Activated CD8-positive, alpha-beta T cell treated with anti-CD3 and anti-CD28 coated beads, Interleukin-2, amount 10 ng/mL, durations not matched to agents 7 days and 5 days (primary cell): Measurements from ENCODE around the gene C1QL1. TPM values are rescaled to one million over a fixed set of nuclear protein-coding genes. Genes with fewer than 3 reads are reported as not detected.

Source experiments
- ATAC-seq: fragments of 150-1000 bp; cut with Tn5 transposase; one replicate; pipeline ENCODE4 v1.10.0; 2021; ENCODE audit warnings: moderate library complexity
- CTCF ChIA-PET: fragments of 350-600 bp; sonication (Branson Sonifier 250); formaldehyde crosslinking; loops from one replicate; lab custom pipeline; 2021; ENCODE audit warnings: antibody characterized with exemption; lab: Charles Lee
- POLR2A ChIA-PET: fragments of 350-600 bp; sonication (Branson Sonifier 250); formaldehyde crosslinking; loops from one replicate; lab custom pipeline; 2021; ENCODE audit warnings: antibody characterized with exemption; lab: Charles Lee
- DNase-seq: peaks from one replicate; pipeline ENCODE4 v3.0.0-alpha.2; 2020
- H3K27ac Mint-ChIP-seq: one replicate; pipeline ENCODE4 v1.8.0; 2021; ENCODE audit warnings: mild to moderate bottlenecking, mixed read lengths
- H3K27me3 Mint-ChIP-seq: one replicate; pipeline ENCODE4 v1.8.0; 2021; ENCODE audit warnings: low read depth, mixed read lengths
- H3K36me3 Mint-ChIP-seq: one replicate; pipeline ENCODE4 v1.8.0; 2021; ENCODE audit warnings: low read depth, mixed read lengths
- H3K4me1 Mint-ChIP-seq: one replicate; pipeline ENCODE4 v1.8.0; 2021; ENCODE audit warnings: low read depth, mixed read lengths
- H3K4me3 Mint-ChIP-seq: one replicate; pipeline ENCODE4 v1.8.0; 2021; ENCODE audit warnings: mild to moderate bottlenecking, mixed read lengths
- H3K9me3 Mint-ChIP-seq: one replicate; pipeline ENCODE4 v1.8.0; 2022; ENCODE audit warnings: mixed read lengths; ENCODE audit not compliant: insufficient read depth
- total RNA-seq, 2 experiments: library from RNA; stranded (reverse); gene quantifications; one replicate each; pipeline ENCODE4 v1.2.3, GENCODE V29; 2021

Gene C1QL1
- total RNA-seq = under 1 TPM; 0.34 to 0.68 TPM

GRCh38 chr17:44968225-44969143, at the start of gene C1QL1:
C1QL1 (minus strand) TSS chr17:44968303; CDS start chr17:44968048, 255 bp downstream.
- peaks cover 31% of the 10 kb centered on the region for H3K4me1 Mint-ChIP-seq
- H3K4me3 Mint-ChIP-seq = peak within 1 kb of the TSS; percentile 59
- peaks cover 70% of the 10 kb centered on the region for H3K27me3 Mint-ChIP-seq
- DNase-seq (peak; percentile 90), ATAC-seq (peak; percentile 97)
- no peak within 1 kb of the TSS for H3K27ac Mint-ChIP-seq
- no peaks in the 10 kb centered on the region for H3K9me3 Mint-ChIP-seq
- CTCF ChIA-PET = interaction anchor here (1.0 to 1.5 kb wide), 4 partner anchors 11 to 131 kb away, joined by 3 to 5 read pairs (median 4); no protein-coding TSS in a partner anchor
- no peaks in the 10 kb centered on the region for H3K36me3 Mint-ChIP-seq
- POLR2A ChIA-PET = interaction anchor here (1.2 to 1.4 kb wide), 3 partner anchors 20 to 51 kb away, joined by 3 to 5 read pairs (median 3); no protein-coding TSS in a partner anchor

- peaks cover 5% of the 10 kb centered on the region for H3K36me3 Mint-ChIP-seq
- POLR2A ChIA-PET = no interaction called here
- ATAC-seq = no peak
- H3K4me3 Mint-ChIP-seq = no peak overlapping the region
- H3K4me1 Mint-ChIP-seq = peaks cover 23% of the 10 kb centered on the region
- H3K9me3 Mint-ChIP-seq = no peaks in the 10 kb centered on the region
- H3K27ac Mint-ChIP-seq = no peak overlapping the region
- no peak for DNase-seq
- peaks cover 36% of the 10 kb centered on the region for H3K27me3 Mint-ChIP-seq
- CTCF ChIA-PET = no interaction called here
Measured at GRCh38 chr17:45016823-45017222, 48.7 kb upstream of the C1QL1 start.

- H3K4me1 Mint-ChIP-seq = peaks cover 17% of the 10 kb centered on the region
- no peak for ATAC-seq
- POLR2A ChIA-PET = interaction anchor here (0.6 kb wide), 1 partner anchor 484 kb away, joined by 3 read pairs; no protein-coding TSS in a partner anchor
- H3K27ac Mint-ChIP-seq = no peak overlapping the region
- H3K27me3 Mint-ChIP-seq = peaks cover 32% of the 10 kb centered on the region
- peaks cover 4% of the 10 kb centered on the region for H3K36me3 Mint-ChIP-seq
- no peaks in the 10 kb centered on the region for H3K9me3 Mint-ChIP-seq
- no peak for DNase-seq
- H3K4me3 Mint-ChIP-seq = no peak overlapping the region
- CTCF ChIA-PET = interaction anchor here (0.7 kb wide), 1 partner anchor 45 kb away, joined by 3 read pairs; no protein-coding TSS in a partner anchor
Measured at GRCh38 chr17:45016237-45016636, 48.1 kb upstream of the C1QL1 start.

- H3K4me3 Mint-ChIP-seq = no peak overlapping the region
- DNase-seq (no peak), ATAC-seq (no peak)
- H3K36me3 Mint-ChIP-seq = no peaks in the 10 kb centered on the region
- H3K9me3 Mint-ChIP-seq = no peaks in the 10 kb centered on the region
- ChIA-PET POLR2A (no interaction called here), CTCF (interaction anchor here (0.7 to 1.4 kb wide), 2 partner anchors 10 to 234 kb away, joined by 3 to 5 read pairs; no protein-coding TSS in a partner anchor)
- H3K4me1 Mint-ChIP-seq = no peaks in the 10 kb centered on the region
- H3K27ac Mint-ChIP-seq = no peak overlapping the region
- H3K27me3 Mint-ChIP-seq = peaks cover 10% of the 10 kb centered on the region
Measured at GRCh38 chr17:45013021-45013997, 45.2 kb upstream of the C1QL1 start.

- no peaks in the 10 kb centered on the region for H3K36me3 Mint-ChIP-seq
- ChIA-PET CTCF (interaction anchor here (1.6 to 1.9 kb wide), 4 partner anchors 10 to 233 kb away, joined by 4 to 8 read pairs (median 5); no protein-coding TSS in a partner anchor), POLR2A (interaction anchor here (0.6 kb wide), 1 partner anchor 155 kb away, joined by 4 read pairs; no protein-coding TSS in a partner anchor)
- H3K27ac Mint-ChIP-seq = no peak overlapping the region
- ATAC-seq (no peak), DNase-seq (no peak)
- peaks cover 9% of the 10 kb centered on the region for H3K27me3 Mint-ChIP-seq
- H3K4me3 Mint-ChIP-seq = no peak overlapping the region
- no peaks in the 10 kb centered on the region for H3K9me3 Mint-ChIP-seq
- no peaks in the 10 kb centered on the region for H3K4me1 Mint-ChIP-seq
Measured at GRCh38 chr17:45011767-45012166, 43.7 kb upstream of the C1QL1 start.

- no peak overlapping the region for H3K27ac Mint-ChIP-seq
- no peaks in the 10 kb centered on the region for H3K9me3 Mint-ChIP-seq
- ATAC-seq = no peak
- H3K36me3 Mint-ChIP-seq = no peaks in the 10 kb centered on the region
- ChIA-PET POLR2A (interaction anchor here (0.6 kb wide), 3 partner anchors 11 to 76 kb away, joined by 3 to 4 read pairs (median 4); no protein-coding TSS in a partner anchor), CTCF (interaction anchor here (1.0 to 1.9 kb wide), 3 partner anchors 11 to 40 kb away, joined by 3 to 5 read pairs (median 4); no protein-coding TSS in a partner anchor)
- peaks cover 6% of the 10 kb centered on the region for H3K27me3 Mint-ChIP-seq
- no peak overlapping the region for H3K4me3 Mint-ChIP-seq
- no peaks in the 10 kb centered on the region for H3K4me1 Mint-ChIP-seq
- DNase-seq = no peak
Measured at GRCh38 chr17:45009676-45010467, 41.8 kb upstream of the C1QL1 start.

GRCh38 chr17:45008216-45008615, 40.1 kb upstream of the C1QL1 start:
- no peak for DNase-seq
- Mint-ChIP-seq H3K27ac (no peak overlapping the region), H3K9me3 (no peaks in the 10 kb centered on the region), H3K4me1 (no peaks in the 10 kb centered on the region), H3K4me3 (no peak overlapping the region), H3K27me3 (peaks cover 8% of the 10 kb centered on the region), H3K36me3 (no peaks in the 10 kb centered on the region)
- ATAC-seq = no peak
- POLR2A ChIA-PET = no interaction called here
- CTCF ChIA-PET = interaction anchor here (1.1 kb wide), 1 partner anchor 14 kb away, joined by 3 read pairs; no protein-coding TSS in a partner anchor

- ATAC-seq = no peak
- Mint-ChIP-seq H3K27ac (no peak overlapping the region), H3K4me3 (no peak overlapping the region), H3K9me3 (no peaks in the 10 kb centered on the region), H3K4me1 (no peaks in the 10 kb centered on the region), H3K27me3 (peaks cover 8% of the 10 kb centered on the region), H3K36me3 (no peaks in the 10 kb centered on the region)
- ChIA-PET CTCF (no interaction called here), POLR2A (no interaction called here)
- no peak for DNase-seq
Measured at GRCh38 chr17:45006927-45007461, 38.9 kb upstream of the C1QL1 start.

- DNase-seq (no peak), ATAC-seq (no peak)
- no peaks in the 10 kb centered on the region for H3K9me3 Mint-ChIP-seq
- H3K4me1 Mint-ChIP-seq = no peaks in the 10 kb centered on the region
- no peak overlapping the region for H3K4me3 Mint-ChIP-seq
- CTCF ChIA-PET = interaction anchor here (1.1 kb wide), 1 partner anchor 17 kb away, joined by 3 read pairs; no protein-coding TSS in a partner anchor
- H3K27me3 Mint-ChIP-seq = peaks cover 8% of the 10 kb centered on the region
- H3K27ac Mint-ChIP-seq = no peak overlapping the region
- H3K36me3 Mint-ChIP-seq = no peaks in the 10 kb centered on the region
- POLR2A ChIA-PET = no interaction called here
Measured at GRCh38 chr17:45005700-45006099, 37.6 kb upstream of the C1QL1 start.

GRCh38 chr17:45004388-45004787, 36.3 kb upstream of the C1QL1 start:
- Mint-ChIP-seq H3K27me3 (peaks cover 8% of the 10 kb centered on the region), H3K9me3 (no peaks in the 10 kb centered on the region), H3K4me3 (no peak overlapping the region), H3K4me1 (no peaks in the 10 kb centered on the region), H3K27ac (no peak overlapping the region), H3K36me3 (no peaks in the 10 kb centered on the region)
- DNase-seq (no peak), ATAC-seq (no peak)
- ChIA-PET POLR2A (no interaction called here), CTCF (no interaction called here)
